Fibroblast of lung (primary cell): Measurements from ENCODE around the gene PTPN13. TPM values are rescaled to one million over a fixed set of nuclear protein-coding genes. Genes with fewer than 3 reads are reported as not detected.

Source experiments
- DNase-seq, 2 donors: peaks; one replicate each; pipeline versions ENCODE4 v3.0.0 to v3.0.0-alpha.2; 2010; ENCODE audit warnings: low read depth in 2 of 2
- H2AFZ ChIP-seq: 2 replicates; pipeline ENCODE4 v1.5.1; 2012; ENCODE audit warnings: low read length, control low read depth, inconsistent platforms
- H3K27ac ChIP-seq: 2 replicates; pipeline ENCODE4 v1.5.1; 2011; ENCODE audit warnings: low read length, control low read depth; ENCODE audit not compliant: insufficient read depth
- H3K27me3 ChIP-seq: 2 replicates; pipeline ENCODE4 v1.5.1; 2011; ENCODE audit warnings: mild to moderate bottlenecking, low read length; ENCODE audit not compliant: control insufficient read depth, insufficient read depth
- H3K36me3 ChIP-seq: 2 replicates; pipeline ENCODE4 v1.5.1; 2011; ENCODE audit warnings: low read length; ENCODE audit not compliant: control insufficient read depth, insufficient read depth
- H3K4me1 ChIP-seq: 2 replicates; pipeline ENCODE4 v1.5.1; 2011; ENCODE audit warnings: low read length; ENCODE audit not compliant: control insufficient read depth, insufficient read depth; ENCODE audit errors: extremely low read depth
- H3K4me2 ChIP-seq: 2 replicates; pipeline ENCODE4 v1.5.1; 2011; ENCODE audit warnings: low read length, control low read depth; ENCODE audit not compliant: insufficient read depth; ENCODE audit errors: extremely low read depth
- H3K4me3 ChIP-seq, 4 experiments: fragments of 200-600 bp in 1 of 4; sonication (generic) in 1 of 4; replicated peaks in 1 of 4; 2 replicates each; pipeline ENCODE4 v1.5.1; 2011 to 2016; ENCODE audit warnings: low read length in 4 of 4, low read depth in 3 of 4, mild to moderate bottlenecking in 3 of 4, control low read depth in 2 of 4, inconsistent platforms in 1 of 4, mixed read lengths in 1 of 4; ENCODE audit not compliant: insufficient read depth in 1 of 4; ENCODE audit errors: control extremely low read depth in 1 of 4
- H3K79me2 ChIP-seq: 2 replicates; pipeline ENCODE4 v1.5.1; 2012; ENCODE audit warnings: mild to moderate bottlenecking, low read length, inconsistent platforms; ENCODE audit not compliant: control insufficient read depth, insufficient read depth
- H3K9ac ChIP-seq: 2 replicates; pipeline ENCODE4 v1.5.1; 2011; ENCODE audit warnings: mild to moderate bottlenecking, low read length, control low read depth; ENCODE audit not compliant: insufficient read depth
- H3K9me3 ChIP-seq: 2 replicates; pipeline ENCODE4 v1.5.1; 2012; ENCODE audit warnings: low read depth, low read length; ENCODE audit not compliant: control insufficient read depth, insufficient read depth
- H4K20me1 ChIP-seq: 2 replicates; pipeline ENCODE4 v1.5.1; 2011; ENCODE audit warnings: low read length; ENCODE audit not compliant: control insufficient read depth, insufficient read depth; ENCODE audit errors: extremely low read depth
- CTCF ChIP-seq, 2 donors: IDR thresholded peaks in 1 of 2; conservative IDR thresholded peaks in 1 of 2; 1 replicate in 1 of 2; 2 replicates in 1 of 2; pipeline ENCODE4 v1.5.1; 2011 to 2012; ENCODE audit warnings: low read length in 2 of 2, control low read depth in 1 of 2, inconsistent platforms in 1 of 2, low read depth in 1 of 2, mild to moderate bottlenecking in 1 of 2
- EZH2 ChIP-seq: IDR thresholded peaks from 2 replicates; pipeline ENCODE4 v1.5.1; 2012; ENCODE audit warnings: low read length, control low read depth, mild to moderate bottlenecking; ENCODE audit errors: missing control alignments
- polyA plus RNA-seq, 2 donors: library from polyadenylated mRNA; depleted of rRNA in 1 of 2; stranded (reverse) in 1 of 2; unstranded in 1 of 2; fragments of >200 nt; gene quantifications; 2 replicates each; pipeline ENCODE4 v1.2.1, GENCODE V29; 2011 to 2012; ENCODE audit warnings: missing spikeins in 1 of 2
- total RNA-seq: library from RNA; depleted of rRNA; stranded (reverse); fragments of >200 nt; gene quantifications from 2 replicates; pipeline ENCODE4 v1.2.1, GENCODE V29; 2014

The PTPN13 gene
- total and polyA plus RNA-seq, 2 donors (not counting 1 experiment from before 2014, with no cell fraction given), result 16.5 to 136 TPM

- Histone ChIP-seq H3K4me3 (no peak overlapping the region), H3K4me1 (no peaks in the 10 kb centered on the region), H3K27ac (no peak overlapping the region), H4K20me1 (no peaks in the 10 kb centered on the region), H3K9me3 (no peaks in the 10 kb centered on the region), H3K9ac (no peak overlapping the region), H3K79me2 (no peaks in the 10 kb centered on the region), H2AFZ (no peak overlapping the region), H3K36me3 (no peaks in the 10 kb centered on the region), H3K27me3 (no peaks in the 10 kb centered on the region), H3K4me2 (no peak overlapping the region)
- TF ChIP-seq EZH2 (no peak), CTCF (conservative IDR thresholded peaks at IDR 0.05 in 1 of 2, IDR thresholded peaks at IDR 0.05 in 1 of 2; ENCODE audit: low read depth in 1 of 2, low read length in 2 of 2) (no peak)
- DNase-seq, result no peak
Observed at GRCh38 chr4:86678796-86679195, 84.7 kb downstream of the PTPN13 start.

GRCh38 chr4:86679441-86679840 lies 85.3 kb downstream of the PTPN13 start:
- Histone ChIP-seq H3K4me3 (no peak overlapping the region), H3K4me2 (no peak overlapping the region), H2AFZ (no peak overlapping the region), H3K36me3 (no peaks in the 10 kb centered on the region), H3K79me2 (no peaks in the 10 kb centered on the region), H3K9me3 (no peaks in the 10 kb centered on the region), H3K9ac (no peak overlapping the region), H3K27me3 (no peaks in the 10 kb centered on the region), H3K4me1 (no peaks in the 10 kb centered on the region), H3K27ac (no peak overlapping the region), H4K20me1 (no peaks in the 10 kb centered on the region)
- DNase-seq, result no peak
- TF ChIP-seq CTCF (conservative IDR thresholded peaks at IDR 0.05 in 1 of 2, IDR thresholded peaks at IDR 0.05 in 1 of 2; ENCODE audit: low read depth in 1 of 2, low read length in 2 of 2), result no peak
- TF ChIP-seq EZH2, result no peak

GRCh38 chr4:86683167-86683566 lies 89.1 kb downstream of the PTPN13 start:
- Histone ChIP-seq H3K4me2 (no peak overlapping the region), H2AFZ (no peak overlapping the region), H3K27me3 (no peaks in the 10 kb centered on the region), H3K9ac (no peak overlapping the region), H3K79me2 (no peaks in the 10 kb centered on the region), H4K20me1 (no peaks in the 10 kb centered on the region), H3K27ac (no peak overlapping the region), H3K9me3 (no peaks in the 10 kb centered on the region), H3K4me3 (no peak overlapping the region), H3K36me3 (no peaks in the 10 kb centered on the region), H3K4me1 (no peaks in the 10 kb centered on the region)
- TF ChIP-seq EZH2 (no peak), CTCF (conservative IDR thresholded peaks at IDR 0.05 in 1 of 2, IDR thresholded peaks at IDR 0.05 in 1 of 2; ENCODE audit: low read depth in 1 of 2, low read length in 2 of 2) (no peak)
- no peak for DNase-seq
